HG03521 (cell line): ENCODE data around the gene ATP5F1D.

ENCODE experiments used
- ATAC-seq: cut with Tn5 transposase; IDR thresholded peaks from one replicate; pipeline ENCODE4 v1.9.1; 2021; ENCODE audit warnings: mild to moderate bottlenecking, moderate library complexity; ENCODE audit not compliant: unreplicated experiment

The ATP5F1D gene

GRCh38 chr19:1231729-1232637 is 9.6 kb upstream of the ATP5F1D start:
- no peak for ATAC-seq

GRCh38 chr19:1232652-1233072 is 8.9 kb upstream of the ATP5F1D start:
- ATAC-seq: no peak

- no peak for ATAC-seq
These were observed 8.4 kb upstream of the ATP5F1D start for GRCh38 chr19:1233115-1233667.

- ATAC-seq: no peak
These were observed 7.2 kb upstream of the ATP5F1D start for GRCh38 chr19:1234051-1234954.

GRCh38 chr19:1234955-1235380 is 6.6 kb upstream of the ATP5F1D start:
- no peak for ATAC-seq

- no peak for ATAC-seq
These were observed 5.7 kb upstream of the ATP5F1D start for GRCh38 chr19:1235625-1236538.

GRCh38 chr19:1236576-1236975 is 5.0 kb upstream of the ATP5F1D start:
- no peak for ATAC-seq

GRCh38 chr19:1237027-1237659 is 4.4 kb upstream of the ATP5F1D start:
- no peak for ATAC-seq

GRCh38 chr19:1237754-1238368 is 3.7 kb upstream of the ATP5F1D start, which contains the start of gene CBARP:
CBARP (minus strand) TSS chr19:1238005; CDS start chr19:1236100, 1,905 bp downstream.
- ATAC-seq: no peak

- ATAC-seq: no peak
These were observed 2.9 kb upstream of the ATP5F1D start for GRCh38 chr19:1238369-1239303.

GRCh38 chr19:1239420-1239795 is 2.1 kb upstream of the ATP5F1D start:
- ATAC-seq: no peak

GRCh38 chr19:1239796-1240737 is 1.5 kb upstream of the ATP5F1D start:
- peak; percentile 32 for ATAC-seq

GRCh38 chr19:1240925-1241324 is 626 bp upstream of the ATP5F1D start:
- no peak for ATAC-seq

- ATAC-seq: no peak
These were observed 2.5 kb downstream of the ATP5F1D start for GRCh38 chr19:1243768-1244692.

GRCh38 chr19:1244693-1245451 is 3.3 kb downstream of the ATP5F1D start:
- no peak for ATAC-seq
